Measurements from ENCODE around the gene INAFM1.

INAFM1 gene

GRCh38 chr19:47274071-47274890 is at the start of gene INAFM1:
Gene INAFM1, plus strand, starts transcription at chr19:47274885. Its CDS starts 35 bp downstream, at chr19:47274920.
- DNase-seq (ENCODE audit: low read depth), result peak; percentile 99

- DNase-seq (ENCODE audit: low read depth), result peak; percentile 51
Observed at GRCh38 chr19:47225746-47226425, 48.8 kb upstream of the INAFM1 start.

- DNase-seq (ENCODE audit: low read depth), result no peak
Observed at GRCh38 chr19:47226426-47227351, 48.0 kb upstream of the INAFM1 start.

- no peak for DNase-seq (ENCODE audit: low read depth)
Observed at GRCh38 chr19:47227352-47228167, 47.1 kb upstream of the INAFM1 start.

- DNase-seq (ENCODE audit: low read depth), result no peak
Observed at GRCh38 chr19:47228168-47228936, 46.3 kb upstream of the INAFM1 start.

- DNase-seq (ENCODE audit: low read depth), result no peak
Observed at GRCh38 chr19:47228937-47229675, 45.6 kb upstream of the INAFM1 start.

GRCh38 chr19:47229676-47230053 is 45.0 kb upstream of the INAFM1 start:
- no peak for DNase-seq (ENCODE audit: low read depth)

- DNase-seq (ENCODE audit: low read depth), result peak; percentile 69
Observed at GRCh38 chr19:47230054-47230920, 44.4 kb upstream of the INAFM1 start.

GRCh38 chr19:47230921-47231214 is 43.8 kb upstream of the INAFM1 start, which contains the start of gene BBC3:
Gene BBC3, minus strand, starts transcription at chr19:47231199. Its CDS starts 2,768 bp downstream, at chr19:47228431.
- DNase-seq (ENCODE audit: low read depth), result no peak

- DNase-seq (ENCODE audit: low read depth), result peak; percentile 81
Observed at GRCh38 chr19:47231215-47232054, 43.2 kb upstream of the INAFM1 start.

GRCh38 chr19:47232422-47233211 is 42.1 kb upstream of the INAFM1 start:
- DNase-seq (ENCODE audit: low read depth), result no peak

GRCh38 chr19:47236072-47236675 is 38.5 kb upstream of the INAFM1 start:
- no peak for DNase-seq (ENCODE audit: low read depth)

- no peak for DNase-seq (ENCODE audit: low read depth)
Observed at GRCh38 chr19:47239152-47239551, 35.5 kb upstream of the INAFM1 start.

- no peak for DNase-seq (ENCODE audit: low read depth)
Observed at GRCh38 chr19:47239610-47240296, 34.9 kb upstream of the INAFM1 start.

GRCh38 chr19:47240556-47240955 is 34.1 kb upstream of the INAFM1 start:
- DNase-seq (ENCODE audit: low read depth), result no peak

Measured in stimulated activated CD8-positive, alpha-beta memory T cell treated with anti-CD3 and anti-CD28 coated beads, Interleukin-7, amount 100 ng/mL, for 24 hours (primary cell).